HepG2 (cell line): Measurements from ENCODE around the gene ZBTB2. TPM values are rescaled to one million over a fixed set of nuclear protein-coding genes. Genes with fewer than 3 reads are reported as not detected.

ENCODE experiments used
- DR1 ChIP-seq: sonication (generic); formaldehyde crosslinking; IDR thresholded peaks from 2 replicates; pipeline ENCODE4 v1.8.0; 2021; ENCODE audit warnings: mild to moderate bottlenecking, missing genetic modification reagents, inconsistent platforms
- GATAD2A ChIP-seq: IDR thresholded peaks from 2 replicates; pipeline ENCODE4 v1.6.1; 2016
- IKZF4 ChIP-seq: sonication (generic); formaldehyde crosslinking; IDR thresholded peaks from 2 replicates; pipeline ENCODE4 v1.5.1; 2020; ENCODE audit warnings: borderline replicate concordance, mild to moderate bottlenecking, low read depth, missing genetic modification reagents; ENCODE audit errors: not compliant biosample characterization
- KDM6A ChIP-seq: IDR thresholded peaks from 2 replicates; pipeline ENCODE4 v1.6.1; 2016; ENCODE audit warnings: low read depth
- NAIF1 ChIP-seq: sonication (generic); formaldehyde crosslinking; IDR thresholded peaks from 2 replicates; pipeline ENCODE4 v1.5.0; 2020; ENCODE audit warnings: mild to moderate bottlenecking, missing genetic modification reagents, borderline replicate concordance
- NFRKB ChIP-seq: fragments of 450-650 bp; IDR thresholded peaks from 2 replicates; pipeline ENCODE4 v1.6.1; 2017
- SOX13 ChIP-seq, 3 experiments: fragments of 450-650 bp in 1 of 3; sonication (generic) in 1 of 3; formaldehyde crosslinking in 1 of 3; IDR thresholded peaks in 2 of 3; conservative IDR thresholded peaks in 1 of 3; 2 replicates each; pipeline versions ENCODE4 v1.5.0 to v1.6.1; 2016 to 2020; ENCODE audit warnings: antibody characterized with exemption in 1 of 3, mild to moderate bottlenecking in 1 of 3, missing compliant biosample characterization in 1 of 3, missing genetic modification reagents in 1 of 3, moderate library complexity in 1 of 3
- SRF ChIP-seq: IDR thresholded peaks from 2 replicates; pipeline ENCODE4 v1.6.1; 2011; ENCODE audit warnings: mild to moderate bottlenecking, low read depth, low read length, moderate library complexity
- YY1 ChIP-seq: IDR thresholded peaks from 2 replicates; pipeline ENCODE4 v1.6.1; 2011; ENCODE audit warnings: low read length, low read depth, moderate library complexity, mild to moderate bottlenecking; ENCODE audit not compliant: insufficient read depth, insufficient replicate concordance
- ZNF138 ChIP-seq: sonication (generic); formaldehyde crosslinking; IDR thresholded peaks from 2 replicates; pipeline ENCODE4 v1.5.0; 2020; ENCODE audit warnings: mild to moderate bottlenecking, low read depth, missing genetic modification reagents
- ZNF337 ChIP-seq: sonication (generic); formaldehyde crosslinking; IDR thresholded peaks from 2 replicates; pipeline ENCODE4 v1.5.1; 2020; ENCODE audit warnings: missing genetic modification reagents, low read depth, mild to moderate bottlenecking, borderline replicate concordance
- ZNF431 ChIP-seq: sonication (generic); formaldehyde crosslinking; IDR thresholded peaks from 2 replicates; pipeline ENCODE4 v1.9.0; 2022; ENCODE audit warnings: missing genetic modification reagents, low read depth, mild to moderate bottlenecking, borderline replicate concordance
- ZNF556 ChIP-seq: sonication (generic); formaldehyde crosslinking; IDR thresholded peaks from 2 replicates; pipeline ENCODE4 v1.4.0; 2020; ENCODE audit warnings: mild to moderate bottlenecking, missing genetic modification reagents, borderline replicate concordance
- ZNF773 ChIP-seq: sonication (generic); formaldehyde crosslinking; IDR thresholded peaks from 2 replicates; pipeline ENCODE4 v1.4.0; 2020; ENCODE audit warnings: missing genetic modification reagents, borderline replicate concordance
- polyA plus RNA-seq, 8 experiments: library from polyadenylated mRNA; depleted of rRNA in 3 of 8; stranded (reverse) in 7 of 8; unstranded in 1 of 8; fragments of >200 nt; fragmentation: Illumina TruSeq in 4 of 8; extraction: Trizol in 4 of 8; gene quantifications; 2 replicates each; pipeline versions ENCODE4 v1.2.1 to v1.2.3, GENCODE V29; 2011 to 2016; ENCODE audit warnings: low read depth in 4 of 8, missing spikeins in 1 of 8, mixed read lengths in 1 of 8; ENCODE audit not compliant: insufficient read depth in 1 of 8
- total RNA-seq, 5 experiments: library from RNA; depleted of rRNA; stranded (reverse); fragments of >200 nt; fragmentation: Illumina TruSeq; extraction: Trizol; gene quantifications; 2 replicates each; pipeline ENCODE4 v1.2.3, GENCODE V29; 2016; ENCODE audit warnings: low read depth in 1 of 5
- TF ChIP-seq, protein P1 (sequence below): sonication (generic); formaldehyde crosslinking; IDR thresholded peaks from 2 replicates; pipeline ENCODE4 v1.4.0; 2020; ENCODE audit warnings: mild to moderate bottlenecking, low read depth, missing genetic modification reagents
- TF ChIP-seq, protein P2 (sequence below): sonication (generic); formaldehyde crosslinking; IDR thresholded peaks from 2 replicates; pipeline ENCODE4 v1.4.0; 2020; ENCODE audit warnings: missing genetic modification reagents
- TF ChIP-seq, protein P3 (sequence below): sonication (generic); formaldehyde crosslinking; IDR thresholded peaks from 2 replicates; pipeline ENCODE4 v1.4.0; 2020; ENCODE audit warnings: mild to moderate bottlenecking, missing genetic modification reagents
- TF ChIP-seq, protein P4 (sequence below): sonication (generic); formaldehyde crosslinking; IDR thresholded peaks from 2 replicates; pipeline ENCODE4 v1.4.0; 2020; ENCODE audit warnings: missing genetic modification reagents

Gene ZBTB2
- total and polyA plus RNA-seq, 2 of the 13 experiments (the other 11 are each of a cell fraction or from before 2014, with no cell fraction given), result 15.4 to 22.8 TPM

DNA sequence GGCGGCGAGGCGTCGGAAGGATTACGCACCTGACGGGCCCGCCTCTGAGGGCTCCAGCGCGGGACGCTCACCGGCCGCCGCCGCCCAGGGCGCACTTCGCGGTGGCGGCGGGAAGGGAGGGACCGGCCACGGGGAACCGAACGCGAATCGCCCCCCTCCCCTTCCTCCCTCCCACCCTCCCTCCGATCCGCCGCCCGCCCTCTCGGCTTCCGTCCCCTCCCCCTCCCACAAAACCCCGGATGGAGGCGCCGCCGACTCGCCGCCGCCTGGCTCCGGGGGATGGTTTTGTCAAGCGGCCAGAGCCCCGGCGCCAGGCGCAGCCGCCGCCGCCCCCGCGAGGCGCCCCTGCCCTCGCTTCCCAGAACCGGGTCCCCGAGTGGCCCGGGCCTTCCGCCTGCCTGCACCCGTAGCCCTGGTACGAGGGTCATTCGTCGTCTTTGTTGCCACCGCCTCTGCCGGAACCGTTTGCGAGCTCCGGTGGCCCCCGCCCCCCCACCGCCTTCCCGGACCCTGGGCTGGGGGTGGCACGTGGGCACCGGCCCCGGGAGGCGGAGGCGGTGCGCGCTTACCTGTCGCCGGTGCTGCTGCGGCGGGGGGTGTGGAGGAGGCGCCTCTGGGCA lies 398 bp downstream of the ZBTB2 start (continued):
- TF ChIP-seq ZNF773 (peak; percentile 33; the same call in 1 of the 2 replicates), SRF (no peak), ZNF138 (CRISPR knock-in tag) (no peak), ZNF431 (CRISPR knock-in tag) (no peak), ZNF337 (CRISPR knock-in tag) (no peak), KDM6A (CRISPR knock-in tag) (no peak), NAIF1 (CRISPR knock-in tag) (no peak), IKZF4 (CRISPR knock-in tag) (no peak), SOX13 (IDR thresholded peaks at IDR 0.05) (no peak), SOX13 (CRISPR knock-in tag; conservative IDR thresholded peaks at IDR 0.05 in 1 of 2, IDR thresholded peaks at IDR 0.05 in 1 of 2) (no peak), DR1 (no peak), YY1 (no peak), ZNF556 (CRISPR knock-in tag) (no peak; the same call in 1 of the 2 replicates), NFRKB (no peak), GATAD2A (CRISPR knock-in tag) (no peak)
- TF ChIP-seq, protein P1, sequence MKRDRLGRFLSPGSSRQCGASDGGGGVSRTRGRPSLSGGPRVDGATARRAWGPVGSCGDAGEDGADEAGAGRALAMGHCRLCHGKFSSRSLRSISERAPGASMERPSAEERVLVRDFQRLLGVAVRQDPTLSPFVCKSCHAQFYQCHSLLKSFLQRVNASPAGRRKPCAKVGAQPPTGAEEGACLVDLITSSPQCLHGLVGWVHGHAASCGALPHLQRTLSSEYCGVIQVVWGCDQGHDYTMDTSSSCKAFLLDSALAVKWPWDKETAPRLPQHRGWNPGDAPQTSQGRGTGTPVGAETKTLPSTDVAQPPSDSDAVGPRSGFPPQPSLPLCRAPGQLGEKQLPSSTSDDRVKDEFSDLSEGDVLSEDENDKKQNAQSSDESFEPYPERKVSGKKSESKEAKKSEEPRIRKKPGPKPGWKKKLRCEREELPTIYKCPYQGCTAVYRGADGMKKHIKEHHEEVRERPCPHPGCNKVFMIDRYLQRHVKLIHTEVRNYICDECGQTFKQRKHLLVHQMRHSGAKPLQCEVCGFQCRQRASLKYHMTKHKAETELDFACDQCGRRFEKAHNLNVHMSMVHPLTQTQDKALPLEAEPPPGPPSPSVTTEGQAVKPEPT (CRISPR knock-in tag), result 0 out of 2 replicates have a peak, but pooled peaks have one; percentile 33
- TF ChIP-seq, protein P2, sequence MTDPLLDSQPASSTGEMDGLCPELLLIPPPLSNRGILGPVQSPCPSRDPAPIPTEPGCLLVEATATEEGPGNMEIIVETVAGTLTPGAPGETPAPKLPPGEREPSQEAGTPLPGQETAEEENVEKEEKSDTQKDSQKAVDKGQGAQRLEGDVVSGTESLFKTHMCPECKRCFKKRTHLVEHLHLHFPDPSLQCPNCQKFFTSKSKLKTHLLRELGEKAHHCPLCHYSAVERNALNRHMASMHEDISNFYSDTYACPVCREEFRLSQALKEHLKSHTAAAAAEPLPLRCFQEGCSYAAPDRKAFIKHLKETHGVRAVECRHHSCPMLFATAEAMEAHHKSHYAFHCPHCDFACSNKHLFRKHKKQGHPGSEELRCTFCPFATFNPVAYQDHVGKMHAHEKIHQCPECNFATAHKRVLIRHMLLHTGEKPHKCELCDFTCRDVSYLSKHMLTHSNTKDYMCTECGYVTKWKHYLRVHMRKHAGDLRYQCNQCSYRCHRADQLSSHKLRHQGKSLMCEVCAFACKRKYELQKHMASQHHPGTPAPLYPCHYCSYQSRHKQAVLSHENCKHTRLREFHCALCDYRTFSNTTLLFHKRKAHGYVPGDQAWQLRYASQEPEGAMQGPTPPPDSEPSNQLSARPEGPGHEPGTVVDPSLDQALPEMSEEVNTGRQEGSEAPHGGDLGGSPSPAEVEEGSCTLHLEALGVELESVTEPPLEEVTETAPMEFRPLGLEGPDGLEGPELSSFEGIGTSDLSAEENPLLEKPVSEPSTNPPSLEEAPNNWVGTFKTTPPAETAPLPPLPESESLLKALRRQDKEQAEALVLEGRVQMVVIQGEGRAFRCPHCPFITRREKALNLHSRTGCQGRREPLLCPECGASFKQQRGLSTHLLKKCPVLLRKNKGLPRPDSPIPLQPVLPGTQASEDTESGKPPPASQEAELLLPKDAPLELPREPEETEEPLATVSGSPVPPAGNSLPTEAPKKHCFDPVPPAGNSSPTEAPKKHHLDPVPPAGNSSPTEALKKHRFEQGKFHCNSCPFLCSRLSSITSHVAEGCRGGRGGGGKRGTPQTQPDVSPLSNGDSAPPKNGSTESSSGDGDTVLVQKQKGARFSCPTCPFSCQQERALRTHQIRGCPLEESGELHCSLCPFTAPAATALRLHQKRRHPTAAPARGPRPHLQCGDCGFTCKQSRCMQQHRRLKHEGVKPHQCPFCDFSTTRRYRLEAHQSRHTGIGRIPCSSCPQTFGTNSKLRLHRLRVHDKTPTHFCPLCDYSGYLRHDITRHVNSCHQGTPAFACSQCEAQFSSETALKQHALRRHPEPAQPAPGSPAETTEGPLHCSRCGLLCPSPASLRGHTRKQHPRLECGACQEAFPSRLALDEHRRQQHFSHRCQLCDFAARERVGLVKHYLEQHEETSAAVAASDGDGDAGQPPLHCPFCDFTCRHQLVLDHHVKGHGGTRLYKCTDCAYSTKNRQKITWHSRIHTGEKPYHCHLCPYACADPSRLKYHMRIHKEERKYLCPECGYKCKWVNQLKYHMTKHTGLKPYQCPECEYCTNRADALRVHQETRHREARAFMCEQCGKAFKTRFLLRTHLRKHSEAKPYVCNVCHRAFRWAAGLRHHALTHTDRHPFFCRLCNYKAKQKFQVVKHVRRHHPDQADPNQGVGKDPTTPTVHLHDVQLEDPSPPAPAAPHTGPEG (CRISPR knock-in tag), result no peak
- TF ChIP-seq, protein P3, sequence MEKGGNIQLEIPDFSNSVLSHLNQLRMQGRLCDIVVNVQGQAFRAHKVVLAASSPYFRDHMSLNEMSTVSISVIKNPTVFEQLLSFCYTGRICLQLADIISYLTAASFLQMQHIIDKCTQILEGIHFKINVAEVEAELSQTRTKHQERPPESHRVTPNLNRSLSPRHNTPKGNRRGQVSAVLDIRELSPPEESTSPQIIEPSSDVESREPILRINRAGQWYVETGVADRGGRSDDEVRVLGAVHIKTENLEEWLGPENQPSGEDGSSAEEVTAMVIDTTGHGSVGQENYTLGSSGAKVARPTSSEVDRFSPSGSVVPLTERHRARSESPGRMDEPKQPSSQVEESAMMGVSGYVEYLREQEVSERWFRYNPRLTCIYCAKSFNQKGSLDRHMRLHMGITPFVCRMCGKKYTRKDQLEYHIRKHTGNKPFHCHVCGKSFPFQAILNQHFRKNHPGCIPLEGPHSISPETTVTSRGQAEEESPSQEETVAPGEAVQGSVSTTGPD, result no peak
- TF ChIP-seq, protein P4, sequence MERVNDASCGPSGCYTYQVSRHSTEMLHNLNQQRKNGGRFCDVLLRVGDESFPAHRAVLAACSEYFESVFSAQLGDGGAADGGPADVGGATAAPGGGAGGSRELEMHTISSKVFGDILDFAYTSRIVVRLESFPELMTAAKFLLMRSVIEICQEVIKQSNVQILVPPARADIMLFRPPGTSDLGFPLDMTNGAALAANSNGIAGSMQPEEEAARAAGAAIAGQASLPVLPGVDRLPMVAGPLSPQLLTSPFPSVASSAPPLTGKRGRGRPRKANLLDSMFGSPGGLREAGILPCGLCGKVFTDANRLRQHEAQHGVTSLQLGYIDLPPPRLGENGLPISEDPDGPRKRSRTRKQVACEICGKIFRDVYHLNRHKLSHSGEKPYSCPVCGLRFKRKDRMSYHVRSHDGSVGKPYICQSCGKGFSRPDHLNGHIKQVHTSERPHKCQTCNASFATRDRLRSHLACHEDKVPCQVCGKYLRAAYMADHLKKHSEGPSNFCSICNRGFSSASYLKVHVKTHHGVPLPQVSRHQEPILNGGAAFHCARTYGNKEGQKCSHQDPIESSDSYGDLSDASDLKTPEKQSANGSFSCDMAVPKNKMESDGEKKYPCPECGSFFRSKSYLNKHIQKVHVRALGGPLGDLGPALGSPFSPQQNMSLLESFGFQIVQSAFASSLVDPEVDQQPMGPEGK (CRISPR knock-in tag), result peak; percentile 70
